Activated B cell treated with CpG ODN at 0.5 μM for 24 hours (primary cell): ENCODE measurements around the gene SETX. TPM values are rescaled to one million over a fixed set of nuclear protein-coding genes. Genes with fewer than 3 reads are reported as not detected.
A peak's percentile ranks its signal among the peaks of the same experiment; 100 is the strongest.

Experiments used
- ATAC-seq: fragments of 200-7000 bp; cut with Tn5 transposase; one replicate; pipeline ENCODE4 v1.10.0; 2021; ENCODE audit warnings: low read depth, mild to moderate bottlenecking, moderate library complexity
- CTCF ChIA-PET: fragments of 350-600 bp; sonication (Branson Sonifier 250); formaldehyde crosslinking; loops from one replicate; lab custom pipeline; 2021; ENCODE audit warnings: antibody characterized with exemption; lab: Charles Lee
- POLR2A ChIA-PET: fragments of 350-600 bp; sonication (Branson Sonifier 250); formaldehyde crosslinking; loops from one replicate; lab custom pipeline; 2021; ENCODE audit warnings: antibody characterized with exemption; lab: Charles Lee
- DNase-seq: peaks from one replicate; pipeline ENCODE4 v3.0.0; 2022
- H3K27ac Mint-ChIP-seq: one replicate; pipeline ENCODE4 v1.8.0; 2020; ENCODE audit warnings: mixed read lengths
- H3K27me3 Mint-ChIP-seq: one replicate; pipeline ENCODE4 v1.8.0; 2021; ENCODE audit warnings: mixed read lengths
- H3K36me3 Mint-ChIP-seq: one replicate; pipeline ENCODE4 v1.8.0; 2021; ENCODE audit warnings: low read depth, mixed read lengths
- H3K4me1 Mint-ChIP-seq: one replicate; pipeline ENCODE4 v1.8.0; 2021; ENCODE audit warnings: mixed read lengths
- H3K4me3 Mint-ChIP-seq: one replicate; pipeline ENCODE4 v1.8.0; 2020; ENCODE audit warnings: mild to moderate bottlenecking, mixed read lengths
- H3K9me3 Mint-ChIP-seq: one replicate; pipeline ENCODE4 v1.8.0; 2020; ENCODE audit warnings: mixed read lengths
- CTCF ChIP-seq: fragments of 200-600 bp; IDR thresholded peaks from one replicate; pipeline ENCODE4 v1.8.0; 2022; ENCODE audit warnings: antibody characterized with exemption, mild to moderate bottlenecking
- intact Hi-C: fragments of 100-400 bp; cut with micrococcal nuclease; formaldehyde crosslinking; loops from one replicate; pipeline ENCODE4 v1.15.1; 2024
- total RNA-seq: library from RNA; stranded (reverse); gene quantifications from 2 replicates; pipeline ENCODE4 v1.2.3, GENCODE V29; 2022

The SETX gene
- total RNA-seq, 1 donor from 2014 or later: 109 TPM

GRCh38 chr9:132288966-132289365, 65.8 kb downstream of the SETX start:
- no peaks in the 10 kb centered on the region for H3K4me1 Mint-ChIP-seq
- intact Hi-C loops: no loop called here
- H3K36me3 Mint-ChIP-seq: peaks cover 66% of the 10 kb centered on the region
- no peaks in the 10 kb centered on the region for H3K27me3 Mint-ChIP-seq
- ChIA-PET CTCF (no interaction called here), POLR2A (no interaction called here)
- DNase-seq (no peak), ATAC-seq (no peak)
- no peak overlapping the region for H3K4me3 Mint-ChIP-seq
- peak overlapping the region; percentile 56 for H3K27ac Mint-ChIP-seq
- TF ChIP-seq CTCF: no peak
- no peaks in the 10 kb centered on the region for H3K9me3 Mint-ChIP-seq

- ChIA-PET CTCF (no interaction called here), POLR2A (no interaction called here)
- Mint-ChIP-seq H3K4me1 (no peaks in the 10 kb centered on the region), H3K9me3 (no peaks in the 10 kb centered on the region), H3K4me3 (no peak overlapping the region), H3K27me3 (no peaks in the 10 kb centered on the region), H3K36me3 (peaks cover 69% of the 10 kb centered on the region), H3K27ac (no peak overlapping the region)
- no peak for DNase-seq
- no peak for ATAC-seq
- TF ChIP-seq CTCF: no peak
- intact Hi-C loops: no loop called here
Observed at GRCh38 chr9:132288361-132288760, 66.4 kb downstream of the SETX start.

- peaks cover 71% of the 10 kb centered on the region for H3K36me3 Mint-ChIP-seq
- no peak for DNase-seq
- H3K27me3 Mint-ChIP-seq: no peaks in the 10 kb centered on the region
- no peak for ATAC-seq
- CTCF ChIA-PET: interaction anchor here (1.5 kb wide), 1 partner anchor 19 kb away, joined by 5 read pairs; no protein-coding TSS in a partner anchor
- H3K4me3 Mint-ChIP-seq: no peak overlapping the region
- POLR2A ChIA-PET: no interaction called here
- no peak for TF ChIP-seq CTCF
- intact Hi-C loops: no loop called here
- H3K27ac Mint-ChIP-seq: no peak overlapping the region
- no peaks in the 10 kb centered on the region for H3K9me3 Mint-ChIP-seq
- no peaks in the 10 kb centered on the region for H3K4me1 Mint-ChIP-seq
Observed at GRCh38 chr9:132287256-132287760, 67.5 kb downstream of the SETX start.

GRCh38 chr9:132283863-132284262, 70.9 kb downstream of the SETX start:
- no peaks in the 10 kb centered on the region for H3K4me1 Mint-ChIP-seq
- ChIA-PET POLR2A (no interaction called here), CTCF (no interaction called here)
- no peaks in the 10 kb centered on the region for H3K27me3 Mint-ChIP-seq
- intact Hi-C loops: no loop called here
- no peak overlapping the region for H3K27ac Mint-ChIP-seq
- H3K36me3 Mint-ChIP-seq: peaks cover 93% of the 10 kb centered on the region
- DNase-seq (no peak), ATAC-seq (no peak)
- H3K9me3 Mint-ChIP-seq: no peaks in the 10 kb centered on the region
- no peak overlapping the region for H3K4me3 Mint-ChIP-seq
- no peak for TF ChIP-seq CTCF

- no peak overlapping the region for H3K4me3 Mint-ChIP-seq
- ChIA-PET POLR2A (no interaction called here), CTCF (no interaction called here)
- no peak for ATAC-seq
- H3K4me1 Mint-ChIP-seq: no peaks in the 10 kb centered on the region
- TF ChIP-seq CTCF: no peak
- H3K36me3 Mint-ChIP-seq: peaks cover 92% of the 10 kb centered on the region
- H3K27ac Mint-ChIP-seq: no peak overlapping the region
- no peaks in the 10 kb centered on the region for H3K9me3 Mint-ChIP-seq
- H3K27me3 Mint-ChIP-seq: no peaks in the 10 kb centered on the region
- intact Hi-C loops: no loop called here
- DNase-seq: no peak
Observed at GRCh38 chr9:132283165-132283564, 71.6 kb downstream of the SETX start.
